HG02759 (cell line): Measurements from ENCODE around the gene E2F7.

Experiments used
- ATAC-seq: cut with Tn5 transposase; IDR thresholded peaks from one replicate; pipeline ENCODE4 v1.9.1; 2021; ENCODE audit warnings: mild to moderate bottlenecking, moderate library complexity; ENCODE audit not compliant: unreplicated experiment

Gene E2F7

GRCh38 chr12:77062846-77063461 is 2.4 kb downstream of the E2F7 start:
- peak; percentile 32 for ATAC-seq

GRCh38 chr12:77062396-77062795 is 3.0 kb downstream of the E2F7 start:
- no peak for ATAC-seq

GRCh38 chr12:77060883-77061240 is 4.5 kb downstream of the E2F7 start:
- peak; percentile 32 for ATAC-seq

- ATAC-seq = peak; percentile 72
Observed at GRCh38 chr12:77060136-77060882, 5.1 kb downstream of the E2F7 start.

GRCh38 chr12:77058740-77059139 is 6.6 kb downstream of the E2F7 start:
- ATAC-seq = no peak

- ATAC-seq = no peak
Observed at GRCh38 chr12:77054851-77055250, 10.5 kb downstream of the E2F7 start.

GRCh38 chr12:77053259-77053658 is 12.1 kb downstream of the E2F7 start:
- no peak for ATAC-seq

GRCh38 chr12:77049767-77050353 is 15.5 kb downstream of the E2F7 start:
- ATAC-seq = peak; percentile 94

- ATAC-seq = no peak
Observed at GRCh38 chr12:77047341-77048109, 17.8 kb downstream of the E2F7 start.

- no peak for ATAC-seq
Observed at GRCh38 chr12:77046468-77046867, 18.9 kb downstream of the E2F7 start.

- ATAC-seq = no peak
Observed at GRCh38 chr12:77045183-77045582, 20.2 kb downstream of the E2F7 start.

GRCh38 chr12:77044721-77045120 is 20.6 kb downstream of the E2F7 start:
- no peak for ATAC-seq

GRCh38 chr12:77042833-77043232 is 22.5 kb downstream of the E2F7 start:
- ATAC-seq = no peak

GRCh38 chr12:77040231-77040630 is 25.1 kb downstream of the E2F7 start:
- no peak for ATAC-seq

- ATAC-seq = no peak
Observed at GRCh38 chr12:77035226-77035625, 30.1 kb downstream of the E2F7 start.

GRCh38 chr12:77033658-77034536 is 31.5 kb downstream of the E2F7 start:
- no peak for ATAC-seq

- no peak for ATAC-seq
Observed at GRCh38 chr12:77032406-77032805, 33.0 kb downstream of the E2F7 start.

GRCh38 chr12:77031745-77032144 is 33.6 kb downstream of the E2F7 start:
- ATAC-seq = no peak

GRCh38 chr12:77025782-77026314 is 39.5 kb downstream of the E2F7 start:
- no peak for ATAC-seq

GRCh38 chr12:77023501-77023900 is 41.9 kb downstream of the E2F7 start:
- ATAC-seq = no peak
